IMR-90 (cell line): ENCODE measurements around the gene LRRC57. TPM values are rescaled to one million over a fixed set of nuclear protein-coding genes. Genes with fewer than 3 reads are reported as not detected.

ENCODE experiments used
- ATAC-seq: fragments of 200-7000 bp; cut with Tn5 transposase; 2 replicates; pipeline ENCODE4 v1.9.1; 2020; ENCODE audit warnings: low read depth, mild to moderate bottlenecking, moderate library complexity
- BruUV-seq: library from RNA; stranded (reverse); fragments of 400-500 nt; replicated peaks from 2 replicates; lab custom pipeline; 2021; lab: Mats Ljungman, UMichigan
- CTCF ChIA-PET: fragments of 300-600 bp; formaldehyde crosslinking; extraction: SDS; loops from one replicate; lab custom pipeline; 2021; ENCODE audit warnings: antibody characterized with exemption; lab: Yijun Ruan, JAX
- POLR2A ChIA-PET: fragments of 300-600 bp; sonication (Branson Sonifier 250); formaldehyde crosslinking; loops from one replicate; lab custom pipeline; 2022; ENCODE audit warnings: antibody characterized with exemption; ENCODE audit not compliant: unreplicated experiment; lab: Charles Lee
- DNase-seq: peaks from one replicate; pipeline ENCODE4 v3.0.0; 2013
- H2AFZ ChIP-seq: replicated peaks from 2 replicates; pipeline ENCODE3; 2013; ENCODE audit warnings: low read length, mild to moderate bottlenecking; ENCODE audit not compliant: poor library complexity
- H2AK5ac ChIP-seq: 2 replicates; pipeline ENCODE4 v1.6.1; 2013; ENCODE audit warnings: low read depth, low read length, inconsistent platforms
- H2AK9ac ChIP-seq: replicated peaks from 2 replicates; pipeline ENCODE3; 2013; ENCODE audit warnings: mild to moderate bottlenecking, low read depth, low read length, moderate library complexity; ENCODE audit not compliant: poor library complexity
- H2BK120ac ChIP-seq: 2 replicates; pipeline ENCODE4 v1.6.1; 2013; ENCODE audit warnings: low read depth, low read length, inconsistent platforms
- H2BK15ac ChIP-seq: 3 replicates; pipeline ENCODE4 v1.6.1; 2013; ENCODE audit warnings: low read depth, low read length, inconsistent platforms
- H2BK20ac ChIP-seq: 2 replicates; pipeline ENCODE4 v1.6.1; 2013; ENCODE audit warnings: low read depth, mild to moderate bottlenecking, inconsistent platforms, low read length, moderate library complexity
- H2BK5ac ChIP-seq: 2 replicates; pipeline ENCODE4 v1.6.1; 2013; ENCODE audit warnings: mild to moderate bottlenecking, low read depth, low read length, inconsistent platforms; ENCODE audit not compliant: poor library complexity, severe bottlenecking
- H3K14ac ChIP-seq: replicated peaks from 2 replicates; pipeline ENCODE4 v1.6.1; 2013; ENCODE audit warnings: low read depth, low read length, inconsistent platforms
- H3K18ac ChIP-seq: 2 replicates; pipeline ENCODE4 v1.6.1; 2013; ENCODE audit warnings: low read depth, low read length, control low read depth
- H3K23ac ChIP-seq: 2 replicates; pipeline ENCODE4 v1.6.1; 2013; ENCODE audit warnings: low read depth, low read length, inconsistent platforms
- H3K27ac ChIP-seq: 2 replicates; pipeline ENCODE4 v1.5.1; 2013; ENCODE audit warnings: mild to moderate bottlenecking, control low read depth, low read length; ENCODE audit not compliant: insufficient read depth
- H3K27me3 ChIP-seq: 2 replicates; pipeline ENCODE4 v1.6.1; 2013; ENCODE audit warnings: low read length; ENCODE audit not compliant: control insufficient read depth, insufficient read depth
- H3K36me3 ChIP-seq: 2 replicates; pipeline ENCODE4 v1.6.1; 2013; ENCODE audit warnings: low read length, mixed read lengths; ENCODE audit not compliant: control insufficient read depth, insufficient read depth
- H3K4ac ChIP-seq: 2 replicates; pipeline ENCODE4 v1.6.1; 2013; ENCODE audit warnings: low read depth, low read length, inconsistent platforms
- H3K4me1 ChIP-seq: 2 replicates; pipeline ENCODE4 v1.6.1; 2013; ENCODE audit warnings: low read length, mixed read lengths; ENCODE audit not compliant: control insufficient read depth, insufficient read depth
- H3K4me2 ChIP-seq: 2 replicates; pipeline ENCODE4 v1.6.1; 2013; ENCODE audit warnings: low read depth, mild to moderate bottlenecking, control low read depth, low read length, moderate library complexity
- H3K4me3 ChIP-seq: 2 replicates; pipeline ENCODE4 v1.5.1; 2013; ENCODE audit warnings: low read depth, mild to moderate bottlenecking, control low read depth, low read length, moderate library complexity; ENCODE audit not compliant: insufficient read depth
- H3K56ac ChIP-seq: 2 replicates; pipeline ENCODE4 v1.6.1; 2013; ENCODE audit warnings: low read length, inconsistent platforms; ENCODE audit not compliant: insufficient read depth; ENCODE audit errors: extremely low read depth
- H3K79me1 ChIP-seq, 2 experiments: 2 replicates each; pipeline ENCODE4 v1.6.1; 2013; ENCODE audit warnings: low read length in 2 of 2, inconsistent platforms in 1 of 2, low read depth in 1 of 2
- H3K9ac ChIP-seq: 2 replicates; pipeline ENCODE4 v1.6.1; 2013; ENCODE audit warnings: low read depth, low read length, control low read depth
- H3K9me1 ChIP-seq: 2 replicates; pipeline ENCODE4 v1.6.1; 2013; ENCODE audit warnings: low read length, inconsistent platforms; ENCODE audit not compliant: insufficient read depth
- H3K9me3 ChIP-seq: 2 replicates; pipeline ENCODE4 v1.6.1; 2013; ENCODE audit warnings: low read length; ENCODE audit not compliant: control insufficient read depth, insufficient read depth
- H4K20me1 ChIP-seq: 2 replicates; pipeline ENCODE4 v1.6.1; 2013; ENCODE audit warnings: low read length, inconsistent platforms; ENCODE audit not compliant: insufficient read depth
- H4K5ac ChIP-seq: 2 replicates; pipeline ENCODE4 v1.6.1; 2013; ENCODE audit warnings: mild to moderate bottlenecking, low read depth, low read length, control low read depth
- H4K8ac ChIP-seq, 2 experiments: 2 replicates each; pipeline ENCODE4 v1.6.1; 2013; ENCODE audit warnings: low read depth in 2 of 2, low read length in 2 of 2, control low read depth in 1 of 2, inconsistent platforms in 1 of 2
- H4K91ac ChIP-seq: 2 replicates; pipeline ENCODE4 v1.6.1; 2013; ENCODE audit warnings: low read depth, low read length, inconsistent platforms; ENCODE audit not compliant: insufficient read depth
- RAD21 ChIP-seq: IDR thresholded peaks from 2 replicates; pipeline ENCODE4 v1.6.1; 2012; ENCODE audit warnings: low read length, improper control_type of control experiment
- WGBS, 2 experiments: methylation state at CpG; one replicate each; pipeline versions ENCODE4 v1.1.5 to v1.1.7; 2013; ENCODE audit warnings: missing lambda C conversion rate in 2 of 2; ENCODE audit not compliant: insufficient read length in 1 of 2; ENCODE audit errors: extremely low coverage in 2 of 2; 5-methylcytosine and 5-hydroxymethylcytosine counted together
- dilution Hi-C: fragments of 300-500 bp; cut with HindIII; formaldehyde crosslinking; loops from one replicate; pipeline ENCODE4 v1.14.3; 2018; ENCODE audit warnings: low sequenced_read_pairs; ENCODE audit not compliant: unreplicated experiment
- in situ Hi-C: fragments of 300-500 bp; cut with MboI; formaldehyde crosslinking; loops from 3 replicates; pipeline ENCODE4 v1.14.3; 2019; ENCODE audit warnings: low sequenced_read_pairs, inconsistent platforms, mixed read lengths
- intact Hi-C: fragments of 100-400 bp; cut with micrococcal nuclease; formaldehyde crosslinking; loops from 2 replicates; pipeline ENCODE4 v1.10.0; 2022
- polyA plus RNA-seq, 3 experiments: library from polyadenylated mRNA; depleted of rRNA; stranded (reverse); fragments of >200 nt; gene quantifications; 2 replicates each; pipeline ENCODE4 v1.2.3, GENCODE V29; 2012; ENCODE audit warnings: low replicate concordance in 1 of 3
- total RNA-seq: library from RNA; depleted of rRNA; stranded (reverse); fragments of >200 nt; gene quantifications from 2 replicates; pipeline ENCODE4 v1.2.3, GENCODE V29; 2012

The LRRC57 gene
- total and polyA plus RNA-seq, 2 of the 4 experiments (the other 2 are of a cell fraction), result 9.5 to 11.3 TPM

DNA sequence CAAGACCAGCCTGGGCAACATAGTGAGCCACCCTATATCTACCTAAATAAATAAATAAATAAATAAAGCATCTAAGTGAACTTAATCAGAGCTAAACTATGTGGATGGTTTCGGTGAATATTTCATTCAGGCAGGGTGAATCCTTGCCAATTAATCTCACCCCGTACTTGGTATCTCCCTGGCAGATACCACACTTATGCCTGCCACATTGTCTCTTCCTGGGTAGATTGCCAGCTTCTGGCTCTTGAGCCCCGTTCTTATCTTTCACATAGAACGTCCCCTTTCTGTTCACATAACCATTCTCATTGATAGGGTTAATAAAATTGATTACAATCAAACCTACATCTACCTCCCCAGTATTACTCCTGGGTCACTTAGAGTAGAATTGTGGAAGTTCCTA is 46.1 kb downstream of the LRRC57 start:
- no peak overlapping the region for H3K4ac ChIP-seq
- no peak overlapping the region for H2BK120ac ChIP-seq
- intact Hi-C loops, result no loop called here
- no peak for DNase-seq
- no peak overlapping the region for H3K4me3 ChIP-seq
- ChIA-PET POLR2A (no interaction called here), CTCF (interaction anchor here (1.1 kb wide), 1 partner anchor 8 kb away, joined by 4 read pairs; no protein-coding TSS in a partner anchor)
- H3K36me3 ChIP-seq, result peaks cover 2% of the 10 kb centered on the region; the same call in 1 of the 2 replicates
- no peak overlapping the region for H3K56ac ChIP-seq
- no peak for ATAC-seq
- no peak overlapping the region for H3K18ac ChIP-seq
- WGBS, 2 experiments, result no CpG with 5 or more reads among the region's 4 CpGs
- H3K9me1 ChIP-seq, result peaks cover 13% of the 10 kb centered on the region
- H3K23ac ChIP-seq, result no peak overlapping the region
- no peak overlapping the region for H2AK9ac ChIP-seq
- in situ Hi-C loops, result no loop called here
- H3K27me3 ChIP-seq, result no peaks in the 10 kb centered on the region
- H2BK20ac ChIP-seq, result no peak overlapping the region
- no peak overlapping the region for H2AK5ac ChIP-seq
- H3K27ac ChIP-seq, result no peak overlapping the region
- peaks cover 7% of the 10 kb centered on the region; the same call in 1 of the 2 replicates for H3K4me1 ChIP-seq
- no peak overlapping the region for H3K14ac ChIP-seq
- dilution Hi-C loops, result no loop called here
- no peak overlapping the region for H2BK15ac ChIP-seq
- H3K9me3 ChIP-seq, result no peaks in the 10 kb centered on the region
- no TSS peak for BruUV-seq
- peaks cover 21% of the 10 kb centered on the region; the same call in 1 of the 2 replicates for H4K20me1 ChIP-seq
- H3K4me2 ChIP-seq, result no peak overlapping the region
- no peak overlapping the region for H4K5ac ChIP-seq
- no peak overlapping the region for H4K8ac ChIP-seq
- H2AFZ ChIP-seq, result no peak overlapping the region
- H3K79me1 ChIP-seq, result peaks cover 34 to 84% of the 10 kb centered on the region in 2 experiments
- H2BK5ac ChIP-seq, result no peak overlapping the region
- H4K91ac ChIP-seq, result no peak overlapping the region
- no peak for TF ChIP-seq RAD21
- no peak overlapping the region for H3K9ac ChIP-seq
